IMR-90 (cell line): ENCODE measurements around the gene MPV17. TPM values are rescaled to one million over a fixed set of nuclear protein-coding genes. Genes with fewer than 3 reads are reported as not detected.

ENCODE experiments used
- ATAC-seq: fragments of 200-7000 bp; cut with Tn5 transposase; 2 replicates; pipeline ENCODE4 v1.9.1; 2020; ENCODE audit warnings: low read depth, mild to moderate bottlenecking, moderate library complexity
- BruUV-seq: library from RNA; stranded (reverse); fragments of 400-500 nt; replicated peaks from 2 replicates; lab custom pipeline; 2021; lab: Mats Ljungman, UMichigan
- CTCF ChIA-PET: fragments of 300-600 bp; formaldehyde crosslinking; extraction: SDS; loops from one replicate; lab custom pipeline; 2021; ENCODE audit warnings: antibody characterized with exemption; lab: Yijun Ruan, JAX
- POLR2A ChIA-PET: fragments of 300-600 bp; sonication (Branson Sonifier 250); formaldehyde crosslinking; loops from one replicate; lab custom pipeline; 2022; ENCODE audit warnings: antibody characterized with exemption; ENCODE audit not compliant: unreplicated experiment; lab: Charles Lee
- DNase-seq: peaks from one replicate; pipeline ENCODE4 v3.0.0; 2013
- H2AFZ ChIP-seq: replicated peaks from 2 replicates; pipeline ENCODE3; 2013; ENCODE audit warnings: low read length, mild to moderate bottlenecking; ENCODE audit not compliant: poor library complexity
- H2AK5ac ChIP-seq: 2 replicates; pipeline ENCODE4 v1.6.1; 2013; ENCODE audit warnings: low read depth, low read length, inconsistent platforms
- H2AK9ac ChIP-seq: replicated peaks from 2 replicates; pipeline ENCODE3; 2013; ENCODE audit warnings: mild to moderate bottlenecking, low read depth, low read length, moderate library complexity; ENCODE audit not compliant: poor library complexity
- H2BK120ac ChIP-seq: 2 replicates; pipeline ENCODE4 v1.6.1; 2013; ENCODE audit warnings: low read depth, low read length, inconsistent platforms
- H2BK15ac ChIP-seq: 3 replicates; pipeline ENCODE4 v1.6.1; 2013; ENCODE audit warnings: low read depth, low read length, inconsistent platforms
- H2BK20ac ChIP-seq: 2 replicates; pipeline ENCODE4 v1.6.1; 2013; ENCODE audit warnings: low read depth, mild to moderate bottlenecking, inconsistent platforms, low read length, moderate library complexity
- H2BK5ac ChIP-seq: 2 replicates; pipeline ENCODE4 v1.6.1; 2013; ENCODE audit warnings: mild to moderate bottlenecking, low read depth, low read length, inconsistent platforms; ENCODE audit not compliant: poor library complexity, severe bottlenecking
- H3K14ac ChIP-seq: replicated peaks from 2 replicates; pipeline ENCODE4 v1.6.1; 2013; ENCODE audit warnings: low read depth, low read length, inconsistent platforms
- H3K18ac ChIP-seq: 2 replicates; pipeline ENCODE4 v1.6.1; 2013; ENCODE audit warnings: low read depth, low read length, control low read depth
- H3K23ac ChIP-seq: 2 replicates; pipeline ENCODE4 v1.6.1; 2013; ENCODE audit warnings: low read depth, low read length, inconsistent platforms
- H3K27ac ChIP-seq: 2 replicates; pipeline ENCODE4 v1.5.1; 2013; ENCODE audit warnings: mild to moderate bottlenecking, control low read depth, low read length; ENCODE audit not compliant: insufficient read depth
- H3K27me3 ChIP-seq: 2 replicates; pipeline ENCODE4 v1.6.1; 2013; ENCODE audit warnings: low read length; ENCODE audit not compliant: control insufficient read depth, insufficient read depth
- H3K36me3 ChIP-seq: 2 replicates; pipeline ENCODE4 v1.6.1; 2013; ENCODE audit warnings: low read length, mixed read lengths; ENCODE audit not compliant: control insufficient read depth, insufficient read depth
- H3K4ac ChIP-seq: 2 replicates; pipeline ENCODE4 v1.6.1; 2013; ENCODE audit warnings: low read depth, low read length, inconsistent platforms
- H3K4me1 ChIP-seq: 2 replicates; pipeline ENCODE4 v1.6.1; 2013; ENCODE audit warnings: low read length, mixed read lengths; ENCODE audit not compliant: control insufficient read depth, insufficient read depth
- H3K4me2 ChIP-seq: 2 replicates; pipeline ENCODE4 v1.6.1; 2013; ENCODE audit warnings: low read depth, mild to moderate bottlenecking, control low read depth, low read length, moderate library complexity
- H3K4me3 ChIP-seq: 2 replicates; pipeline ENCODE4 v1.5.1; 2013; ENCODE audit warnings: low read depth, mild to moderate bottlenecking, control low read depth, low read length, moderate library complexity; ENCODE audit not compliant: insufficient read depth
- H3K56ac ChIP-seq: 2 replicates; pipeline ENCODE4 v1.6.1; 2013; ENCODE audit warnings: low read length, inconsistent platforms; ENCODE audit not compliant: insufficient read depth; ENCODE audit errors: extremely low read depth
- H3K79me1 ChIP-seq, 2 experiments: 2 replicates each; pipeline ENCODE4 v1.6.1; 2013; ENCODE audit warnings: low read length in 2 of 2, inconsistent platforms in 1 of 2, low read depth in 1 of 2
- H3K9ac ChIP-seq: 2 replicates; pipeline ENCODE4 v1.6.1; 2013; ENCODE audit warnings: low read depth, low read length, control low read depth
- H3K9me1 ChIP-seq: 2 replicates; pipeline ENCODE4 v1.6.1; 2013; ENCODE audit warnings: low read length, inconsistent platforms; ENCODE audit not compliant: insufficient read depth
- H3K9me3 ChIP-seq: 2 replicates; pipeline ENCODE4 v1.6.1; 2013; ENCODE audit warnings: low read length; ENCODE audit not compliant: control insufficient read depth, insufficient read depth
- H4K20me1 ChIP-seq: 2 replicates; pipeline ENCODE4 v1.6.1; 2013; ENCODE audit warnings: low read length, inconsistent platforms; ENCODE audit not compliant: insufficient read depth
- H4K5ac ChIP-seq: 2 replicates; pipeline ENCODE4 v1.6.1; 2013; ENCODE audit warnings: mild to moderate bottlenecking, low read depth, low read length, control low read depth
- H4K8ac ChIP-seq, 2 experiments: 2 replicates each; pipeline ENCODE4 v1.6.1; 2013; ENCODE audit warnings: low read depth in 2 of 2, low read length in 2 of 2, control low read depth in 1 of 2, inconsistent platforms in 1 of 2
- H4K91ac ChIP-seq: 2 replicates; pipeline ENCODE4 v1.6.1; 2013; ENCODE audit warnings: low read depth, low read length, inconsistent platforms; ENCODE audit not compliant: insufficient read depth
- CHD1 ChIP-seq: IDR thresholded peaks from 2 replicates; pipeline ENCODE4 v1.6.1; 2012; ENCODE audit warnings: low read depth, low read length, improper control_type of control experiment
- FOS ChIP-seq: fragments of 150-350 bp; IDR thresholded peaks from 2 replicates; pipeline ENCODE4 v1.6.1; 2016; ENCODE audit warnings: low read depth, low read length
- MAFK ChIP-seq: IDR thresholded peaks from 2 replicates; pipeline ENCODE4 v1.6.1; 2012; ENCODE audit warnings: low read depth, low read length, improper control_type of control experiment
- MAZ ChIP-seq: IDR thresholded peaks from 2 replicates; pipeline ENCODE4 v1.6.1; 2012; ENCODE audit warnings: low read depth, mild to moderate bottlenecking, low read length, improper control_type of control experiment, moderate library complexity, borderline replicate concordance
- MXI1 ChIP-seq: IDR thresholded peaks from 2 replicates; pipeline ENCODE4 v1.6.1; 2012; ENCODE audit warnings: low read depth, mild to moderate bottlenecking, low read length, moderate library complexity, borderline replicate concordance
- NFE2L2 ChIP-seq: fragments of 150-350 bp; IDR thresholded peaks from 2 replicates; pipeline ENCODE4 v1.6.1; 2016; ENCODE audit warnings: low read depth, mild to moderate bottlenecking, low read length
- POLR2A ChIP-seq: IDR thresholded peaks from 2 replicates; pipeline ENCODE4 v1.6.1; 2012; ENCODE audit warnings: mild to moderate bottlenecking, low read depth, low read length
- RAD21 ChIP-seq: IDR thresholded peaks from 2 replicates; pipeline ENCODE4 v1.6.1; 2012; ENCODE audit warnings: low read length, improper control_type of control experiment
- RCOR1 ChIP-seq: IDR thresholded peaks from 2 replicates; pipeline ENCODE4 v1.6.1; 2012; ENCODE audit warnings: mild to moderate bottlenecking, low read length, improper control_type of control experiment; ENCODE audit not compliant: insufficient replicate concordance
- RFX5 ChIP-seq: IDR thresholded peaks from 2 replicates; pipeline ENCODE4 v1.8.0; 2012; ENCODE audit warnings: low read depth, mild to moderate bottlenecking, low read length, moderate library complexity
- WGBS, 2 experiments: methylation state at CpG; one replicate each; pipeline versions ENCODE4 v1.1.5 to v1.1.7; 2013; ENCODE audit warnings: missing lambda C conversion rate in 2 of 2; ENCODE audit not compliant: insufficient read length in 1 of 2; ENCODE audit errors: extremely low coverage in 2 of 2; 5-methylcytosine and 5-hydroxymethylcytosine counted together
- dilution Hi-C: fragments of 300-500 bp; cut with HindIII; formaldehyde crosslinking; loops from one replicate; pipeline ENCODE4 v1.14.3; 2018; ENCODE audit warnings: low sequenced_read_pairs; ENCODE audit not compliant: unreplicated experiment
- in situ Hi-C: fragments of 300-500 bp; cut with MboI; formaldehyde crosslinking; loops from 3 replicates; pipeline ENCODE4 v1.14.3; 2019; ENCODE audit warnings: low sequenced_read_pairs, inconsistent platforms, mixed read lengths
- intact Hi-C: fragments of 100-400 bp; cut with micrococcal nuclease; formaldehyde crosslinking; loops from 2 replicates; pipeline ENCODE4 v1.10.0; 2022
- polyA plus RNA-seq, 3 experiments: library from polyadenylated mRNA; depleted of rRNA; stranded (reverse); fragments of >200 nt; gene quantifications; 2 replicates each; pipeline ENCODE4 v1.2.3, GENCODE V29; 2012; ENCODE audit warnings: low replicate concordance in 1 of 3
- total RNA-seq: library from RNA; depleted of rRNA; stranded (reverse); fragments of >200 nt; gene quantifications from 2 replicates; pipeline ENCODE4 v1.2.3, GENCODE V29; 2012
- TF ChIP-seq, protein P1 (sequence below): fragments of 150-350 bp; IDR thresholded peaks from 2 replicates; pipeline ENCODE4 v1.6.1; 2017; ENCODE audit warnings: mild to moderate bottlenecking, antibody characterized with exemption, low read length, low read depth
- TF ChIP-seq, protein P2 (sequence below): fragments of 150-350 bp; IDR thresholded peaks from 2 replicates; pipeline ENCODE4 v1.6.1; 2016; ENCODE audit warnings: low read depth, mild to moderate bottlenecking, low read length, moderate library complexity, borderline replicate concordance
- TF ChIP-seq, protein P3 (sequence below): conservative IDR thresholded peaks from 2 replicates; pipeline ENCODE4 v1.5.1; 2012; ENCODE audit warnings: mild to moderate bottlenecking, low read depth, low read length, improper control_type of control experiment

The MPV17 gene
- total and polyA plus RNA-seq, 2 of the 4 experiments (the other 2 are of a cell fraction): 70.4 to 160 TPM

DNA sequence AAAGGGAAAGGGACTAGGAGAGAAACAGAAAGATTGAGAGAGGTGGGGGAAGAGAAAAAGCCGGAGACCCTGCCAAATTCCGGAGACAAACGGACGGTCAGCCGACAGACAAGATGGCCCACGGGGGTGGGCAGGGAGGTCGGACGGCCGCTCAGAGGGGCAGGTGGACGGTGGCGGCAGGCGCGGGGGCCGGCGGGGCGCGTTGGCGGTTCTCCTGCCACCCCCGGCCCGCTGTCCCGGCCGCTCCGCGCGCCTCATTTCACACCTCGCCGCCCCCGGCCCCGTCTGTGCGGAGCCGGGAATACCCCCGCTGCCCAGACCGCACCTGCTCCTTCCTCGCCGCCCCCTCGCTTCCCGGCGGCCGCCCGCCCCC, 61.0 kb downstream of the MPV17 start:
- TF ChIP-seq RAD21 (no peak), MXI1 (no peak), FOS (no peak), RCOR1 (no peak), POLR2A (no peak), NFE2L2 (no peak), MAFK (no peak), RFX5 (no peak), CHD1 (no peak), MAZ (no peak)
- TF ChIP-seq, protein P1, sequence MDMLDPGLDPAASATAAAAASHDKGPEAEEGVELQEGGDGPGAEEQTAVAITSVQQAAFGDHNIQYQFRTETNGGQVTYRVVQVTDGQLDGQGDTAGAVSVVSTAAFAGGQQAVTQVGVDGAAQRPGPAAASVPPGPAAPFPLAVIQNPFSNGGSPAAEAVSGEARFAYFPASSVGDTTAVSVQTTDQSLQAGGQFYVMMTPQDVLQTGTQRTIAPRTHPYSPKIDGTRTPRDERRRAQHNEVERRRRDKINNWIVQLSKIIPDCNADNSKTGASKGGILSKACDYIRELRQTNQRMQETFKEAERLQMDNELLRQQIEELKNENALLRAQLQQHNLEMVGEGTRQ: no peak
- TF ChIP-seq, protein P2, sequence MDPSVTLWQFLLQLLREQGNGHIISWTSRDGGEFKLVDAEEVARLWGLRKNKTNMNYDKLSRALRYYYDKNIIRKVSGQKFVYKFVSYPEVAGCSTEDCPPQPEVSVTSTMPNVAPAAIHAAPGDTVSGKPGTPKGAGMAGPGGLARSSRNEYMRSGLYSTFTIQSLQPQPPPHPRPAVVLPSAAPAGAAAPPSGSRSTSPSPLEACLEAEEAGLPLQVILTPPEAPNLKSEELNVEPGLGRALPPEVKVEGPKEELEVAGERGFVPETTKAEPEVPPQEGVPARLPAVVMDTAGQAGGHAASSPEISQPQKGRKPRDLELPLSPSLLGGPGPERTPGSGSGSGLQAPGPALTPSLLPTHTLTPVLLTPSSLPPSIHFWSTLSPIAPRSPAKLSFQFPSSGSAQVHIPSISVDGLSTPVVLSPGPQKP: no peak
- TF ChIP-seq, protein P3, sequence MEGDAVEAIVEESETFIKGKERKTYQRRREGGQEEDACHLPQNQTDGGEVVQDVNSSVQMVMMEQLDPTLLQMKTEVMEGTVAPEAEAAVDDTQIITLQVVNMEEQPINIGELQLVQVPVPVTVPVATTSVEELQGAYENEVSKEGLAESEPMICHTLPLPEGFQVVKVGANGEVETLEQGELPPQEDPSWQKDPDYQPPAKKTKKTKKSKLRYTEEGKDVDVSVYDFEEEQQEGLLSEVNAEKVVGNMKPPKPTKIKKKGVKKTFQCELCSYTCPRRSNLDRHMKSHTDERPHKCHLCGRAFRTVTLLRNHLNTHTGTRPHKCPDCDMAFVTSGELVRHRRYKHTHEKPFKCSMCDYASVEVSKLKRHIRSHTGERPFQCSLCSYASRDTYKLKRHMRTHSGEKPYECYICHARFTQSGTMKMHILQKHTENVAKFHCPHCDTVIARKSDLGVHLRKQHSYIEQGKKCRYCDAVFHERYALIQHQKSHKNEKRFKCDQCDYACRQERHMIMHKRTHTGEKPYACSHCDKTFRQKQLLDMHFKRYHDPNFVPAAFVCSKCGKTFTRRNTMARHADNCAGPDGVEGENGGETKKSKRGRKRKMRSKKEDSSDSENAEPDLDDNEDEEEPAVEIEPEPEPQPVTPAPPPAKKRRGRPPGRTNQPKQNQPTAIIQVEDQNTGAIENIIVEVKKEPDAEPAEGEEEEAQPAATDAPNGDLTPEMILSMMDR: no peak
- no peak overlapping the region for H2AFZ ChIP-seq
- H3K23ac ChIP-seq: no peak overlapping the region
- H3K56ac ChIP-seq: no peak overlapping the region
- no peaks in the 10 kb centered on the region; the same call in 1 of the 2 replicates for H3K9me1 ChIP-seq
- 2% methylated on average over 19 of the region's 40 CpGs; no CpG with 5 or more reads in 1 of the 2 experiments for WGBS, 2 experiments
- H4K20me1 ChIP-seq: no peaks in the 10 kb centered on the region
- H3K18ac ChIP-seq: no peak overlapping the region
- no peak overlapping the region for H3K14ac ChIP-seq
- ATAC-seq: no peak
- intact Hi-C loops (no loop called here), in situ Hi-C loops (no loop called here), dilution Hi-C loops (no loop called here)
- no peak overlapping the region for H2BK15ac ChIP-seq
- no peak overlapping the region for H3K27ac ChIP-seq
- H4K91ac ChIP-seq: no peak overlapping the region
- H3K4me1 ChIP-seq: peaks cover 4% of the 10 kb centered on the region; the same call in 1 of the 2 replicates
- H3K9ac ChIP-seq: no peak overlapping the region
- H2AK9ac ChIP-seq: no peak overlapping the region
- H3K27me3 ChIP-seq: peaks cover 86% of the 10 kb centered on the region
- no peak overlapping the region for H3K4me2 ChIP-seq
- no peaks in the 10 kb centered on the region; the same call in 1 of the 2 replicates for H3K9me3 ChIP-seq
- no TSS peak for BruUV-seq
- no peak overlapping the region for H2BK120ac ChIP-seq
- no peak for DNase-seq
- H4K5ac ChIP-seq: no peak overlapping the region
- H2AK5ac ChIP-seq: no peak overlapping the region
- no peak overlapping the region for H2BK20ac ChIP-seq
- ChIA-PET CTCF (no interaction called here), POLR2A (no interaction called here)
- H3K36me3 ChIP-seq: no peaks in the 10 kb centered on the region
- H3K79me1 ChIP-seq: no peaks in the 10 kb centered on the region
- no peak overlapping the region for H3K4ac ChIP-seq
- H2BK5ac ChIP-seq: no peak overlapping the region
- no peak overlapping the region for H4K8ac ChIP-seq
- no peak overlapping the region for H3K4me3 ChIP-seq
